Natural killer cell (primary cell): ENCODE data around the gene SHOC2. TPM values are rescaled to one million over a fixed set of nuclear protein-coding genes. Genes with fewer than 3 reads are reported as not detected.

Experiments
- ATAC-seq, 3 donors: fragments of 150-1000 bp in 2 of 3; fragments of 200-7000 bp in 1 of 3; cut with Tn5 transposase; 1 replicate in 1 of 3; 2 replicates in 2 of 3; pipeline ENCODE4 v1.10.0; 2021; ENCODE audit warnings: mild to moderate bottlenecking in 2 of 3, moderate library complexity in 2 of 3
- DNase-seq, 2 donors: peaks; one replicate each; pipeline versions ENCODE4 v3.0.0 to v3.0.0-alpha.2; 2013 to 2021; ENCODE audit warnings: mixed read lengths in 1 of 2
- H3K27ac ChIP-seq: one replicate; pipeline ENCODE4 v1.5.1; 2013; ENCODE audit warnings: mild to moderate bottlenecking, low read length
- H3K27me3 ChIP-seq: one replicate; pipeline ENCODE4 v1.6.1; 2013; ENCODE audit warnings: low read length; ENCODE audit not compliant: control insufficient read depth, insufficient read depth
- H3K36me3 ChIP-seq: one replicate; pipeline ENCODE4 v1.6.1; 2013; ENCODE audit warnings: low read length; ENCODE audit not compliant: control insufficient read depth, insufficient read depth
- H3K4me1 ChIP-seq: one replicate; pipeline ENCODE4 v1.6.1; 2013; ENCODE audit warnings: low read length; ENCODE audit not compliant: control insufficient read depth, insufficient read depth
- H3K4me3 ChIP-seq: one replicate; pipeline ENCODE4 v1.5.1; 2013; ENCODE audit warnings: low read length
- H3K9me3 ChIP-seq: one replicate; pipeline ENCODE4 v1.6.1; 2013; ENCODE audit warnings: low read length; ENCODE audit not compliant: control insufficient read depth, insufficient read depth
- H3K27ac Mint-ChIP-seq, 2 donors: one replicate each; pipeline ENCODE4 v1.8.0; 2022; ENCODE audit warnings: mild to moderate bottlenecking in 2 of 2, mixed read lengths in 2 of 2, moderate library complexity in 1 of 2
- H3K27me3 Mint-ChIP-seq, 2 donors: one replicate each; pipeline ENCODE4 v1.8.0; 2022; ENCODE audit warnings: low read depth in 2 of 2, mixed read lengths in 2 of 2
- H3K36me3 Mint-ChIP-seq: one replicate; pipeline ENCODE4 v1.8.0; 2022; ENCODE audit warnings: mixed read lengths
- H3K4me1 Mint-ChIP-seq, 2 donors: one replicate each; pipeline ENCODE4 v1.8.0; 2022; ENCODE audit warnings: mixed read lengths in 2 of 2
- H3K4me3 Mint-ChIP-seq: one replicate; pipeline ENCODE4 v1.8.0; 2022; ENCODE audit warnings: mild to moderate bottlenecking, moderate library complexity, mixed read lengths
- H3K9me3 Mint-ChIP-seq, 2 donors: one replicate each; pipeline ENCODE4 v1.8.0; 2022; ENCODE audit warnings: mixed read lengths in 2 of 2
- WGBS: methylation state at CpG from one replicate; pipeline ENCODE4 v1.1.7; 2013; ENCODE audit warnings: missing lambda C conversion rate; ENCODE audit not compliant: insufficient coverage; 5-methylcytosine and 5-hydroxymethylcytosine counted together
- intact Hi-C: fragments of 100-400 bp; cut with micrococcal nuclease; formaldehyde crosslinking; loops from one replicate; pipeline ENCODE4 v1.14.2; 2022
- total RNA-seq, 4 donors: library from RNA; stranded (reverse); fragments of 120-200 nt in 1 of 4; gene quantifications; one replicate each; pipeline versions ENCODE4 v1.2.3 to v1.2.4, GENCODE V29; 2013 to 2022
- TF ChIP-seq, protein P1 (sequence below): fragments of 200-600 bp; IDR thresholded peaks from one replicate; pipeline ENCODE4 v1.8.0; 2022; ENCODE audit warnings: antibody characterized with exemption

SHOC2 gene
- total RNA-seq, 3 donors from 2014 or later (not counting 1 experiment from before 2014, with no cell fraction given) = 81.8 to 87.6 (median 85.7) TPM

DNA sequence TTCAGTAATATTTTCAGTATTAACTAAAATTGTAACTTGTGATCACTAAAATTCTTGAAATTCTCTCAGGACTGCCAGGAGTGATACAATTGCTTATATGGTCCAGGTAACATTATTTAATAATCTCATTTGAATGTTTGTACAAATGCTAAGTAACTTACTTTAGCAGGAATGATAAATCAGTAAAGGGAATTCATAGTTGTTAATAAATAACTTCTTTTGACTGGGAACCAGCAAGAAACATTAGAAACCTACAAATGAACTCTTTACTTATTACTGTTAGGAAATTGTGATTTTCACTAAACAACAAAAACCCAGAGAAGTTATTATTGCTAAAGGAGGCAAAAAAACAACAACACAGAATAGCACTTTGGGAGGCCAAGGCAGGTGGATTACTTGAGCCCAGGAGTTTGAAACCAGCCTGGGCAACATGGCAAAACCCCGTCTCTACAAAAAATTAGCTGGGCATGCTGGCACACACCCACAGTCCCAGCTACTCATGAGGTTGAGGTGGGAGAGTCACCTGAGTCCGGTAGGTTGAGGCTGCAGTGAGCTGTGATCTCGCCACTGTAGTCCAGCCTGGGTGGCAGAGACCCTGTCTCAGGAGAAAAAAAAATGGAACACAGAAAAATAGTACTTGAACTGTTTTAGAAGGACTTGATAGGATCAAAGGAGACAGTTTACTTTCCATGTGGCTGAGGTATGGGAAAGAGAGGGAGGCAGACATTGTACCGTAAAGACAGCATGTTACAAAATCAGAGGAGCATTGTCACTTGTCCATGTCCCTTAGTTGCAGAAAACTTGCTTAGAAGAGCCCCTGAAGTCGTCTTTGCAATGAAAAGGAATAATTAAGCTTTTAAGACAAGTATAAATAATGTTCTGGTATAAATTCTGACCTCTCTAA is 53.1 kb downstream of the SHOC2 start:
- no peak overlapping the region for H3K27ac ChIP-seq
- H3K27me3 Mint-ChIP-seq = no peaks in the 10 kb centered on the region
- TF ChIP-seq, protein P1, sequence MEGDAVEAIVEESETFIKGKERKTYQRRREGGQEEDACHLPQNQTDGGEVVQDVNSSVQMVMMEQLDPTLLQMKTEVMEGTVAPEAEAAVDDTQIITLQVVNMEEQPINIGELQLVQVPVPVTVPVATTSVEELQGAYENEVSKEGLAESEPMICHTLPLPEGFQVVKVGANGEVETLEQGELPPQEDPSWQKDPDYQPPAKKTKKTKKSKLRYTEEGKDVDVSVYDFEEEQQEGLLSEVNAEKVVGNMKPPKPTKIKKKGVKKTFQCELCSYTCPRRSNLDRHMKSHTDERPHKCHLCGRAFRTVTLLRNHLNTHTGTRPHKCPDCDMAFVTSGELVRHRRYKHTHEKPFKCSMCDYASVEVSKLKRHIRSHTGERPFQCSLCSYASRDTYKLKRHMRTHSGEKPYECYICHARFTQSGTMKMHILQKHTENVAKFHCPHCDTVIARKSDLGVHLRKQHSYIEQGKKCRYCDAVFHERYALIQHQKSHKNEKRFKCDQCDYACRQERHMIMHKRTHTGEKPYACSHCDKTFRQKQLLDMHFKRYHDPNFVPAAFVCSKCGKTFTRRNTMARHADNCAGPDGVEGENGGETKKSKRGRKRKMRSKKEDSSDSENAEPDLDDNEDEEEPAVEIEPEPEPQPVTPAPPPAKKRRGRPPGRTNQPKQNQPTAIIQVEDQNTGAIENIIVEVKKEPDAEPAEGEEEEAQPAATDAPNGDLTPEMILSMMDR = no peak
- H3K27ac Mint-ChIP-seq = peak overlapping the region in 1 of 2 donors; percentile 14
- H3K4me3 Mint-ChIP-seq = no peak overlapping the region
- DNase-seq = no peak
- H3K9me3 ChIP-seq = no peaks in the 10 kb centered on the region
- ATAC-seq = no peak
- H3K4me1 ChIP-seq = no peaks in the 10 kb centered on the region
- no peaks in the 10 kb centered on the region for H3K9me3 Mint-ChIP-seq
- no peaks in the 10 kb centered on the region for H3K27me3 ChIP-seq
- 91% methylated on average over 5 of the region's 5 CpGs for whole genome bisulfite sequencing
- H3K4me3 ChIP-seq = no peak overlapping the region
- no peaks in the 10 kb centered on the region for H3K36me3 Mint-ChIP-seq
- intact Hi-C loops = no loop called here
- peaks cover 4% of the 10 kb centered on the region for H3K36me3 ChIP-seq
- peaks cover 63 to 66% of the 10 kb centered on the region in 2 donors for H3K4me1 Mint-ChIP-seq

DNA sequence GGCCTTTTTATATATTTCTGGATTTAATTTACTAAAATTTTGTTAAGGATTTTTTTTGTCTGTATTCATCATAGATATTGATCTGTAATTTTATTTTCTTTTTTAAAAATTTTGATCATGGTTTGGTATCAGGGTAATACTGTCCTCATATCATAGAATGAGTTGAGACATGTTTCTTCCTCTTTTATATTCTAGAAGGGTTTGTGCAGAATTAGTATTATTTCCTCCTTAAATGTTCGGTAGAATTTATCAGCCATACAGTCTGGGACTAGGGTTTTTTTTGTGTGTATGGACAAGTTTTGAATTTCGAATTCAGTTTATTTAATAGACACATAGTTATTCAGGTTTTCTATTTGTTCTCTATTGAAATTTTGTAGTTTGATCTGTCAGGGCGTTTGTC is 54.0 kb downstream of the SHOC2 start:
- Mint-ChIP-seq H3K9me3 (no peaks in the 10 kb centered on the region), H3K27ac (no peak overlapping the region), H3K27me3 (no peaks in the 10 kb centered on the region), H3K4me3 (no peak overlapping the region), H3K4me1 (peaks cover 65 to 68% of the 10 kb centered on the region in 2 donors), H3K36me3 (no peaks in the 10 kb centered on the region)
- TF ChIP-seq, protein P1 = no peak
- H3K36me3 ChIP-seq = no peaks in the 10 kb centered on the region
- ATAC-seq = no peak
- H3K9me3 ChIP-seq = no peaks in the 10 kb centered on the region
- no peak for DNase-seq
- no peaks in the 10 kb centered on the region for H3K4me1 ChIP-seq
- intact Hi-C loops = no loop called here
- no CpG with 5 or more reads among the region's 3 CpGs for WGBS
- no peaks in the 10 kb centered on the region for H3K27me3 ChIP-seq
- H3K27ac ChIP-seq = no peak overlapping the region
- no peak overlapping the region for H3K4me3 ChIP-seq

DNA sequence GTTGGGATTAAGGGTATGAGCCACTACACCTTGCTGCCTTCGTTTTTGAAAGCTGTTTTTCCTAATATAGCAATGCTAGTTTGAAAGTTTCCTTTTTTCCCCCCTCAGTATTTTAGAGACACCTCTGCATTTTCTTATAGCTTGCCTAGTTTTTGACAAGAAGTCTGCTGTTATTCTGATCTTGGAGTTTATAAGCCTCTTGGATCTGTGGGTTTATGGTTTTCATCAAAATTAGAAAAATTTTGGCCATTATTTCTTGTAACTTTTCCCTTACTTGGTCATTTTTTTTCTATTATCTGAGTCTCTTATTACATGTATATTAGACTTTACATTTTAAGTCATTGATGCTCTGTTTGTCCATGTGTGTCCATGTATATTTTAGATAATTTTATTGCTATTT is 57.2 kb downstream of the SHOC2 start:
- Mint-ChIP-seq H3K9me3 (no peaks in the 10 kb centered on the region), H3K4me3 (no peak overlapping the region), H3K27me3 (no peaks in the 10 kb centered on the region), H3K36me3 (no peaks in the 10 kb centered on the region), H3K27ac (no peak overlapping the region), H3K4me1 (peaks cover 69 to 76% of the 10 kb centered on the region in 2 donors)
- no peak for DNase-seq
- TF ChIP-seq, protein P1 = no peak
- H3K27ac ChIP-seq = no peak overlapping the region
- no peaks in the 10 kb centered on the region for H3K36me3 ChIP-seq
- no peak for ATAC-seq
- 100% methylated on average over 1 of the region's 1 CpG for whole genome bisulfite sequencing
- H3K9me3 ChIP-seq = no peaks in the 10 kb centered on the region
- no peaks in the 10 kb centered on the region for H3K27me3 ChIP-seq
- no peak overlapping the region for H3K4me3 ChIP-seq
- no peaks in the 10 kb centered on the region for H3K4me1 ChIP-seq
- intact Hi-C loops = no loop called here
